Kidney epithelial cell (primary cell): Measurements from ENCODE around the gene UCP2. TPM values are rescaled to one million over a fixed set of nuclear protein-coding genes. Genes with fewer than 3 reads are reported as not detected.

Source experiments
- DNase-seq: peaks from one replicate; pipeline ENCODE4 v3.0.0-alpha.2; 2010; ENCODE audit warnings: low read depth
- H3K27me3 ChIP-seq: 2 replicates; pipeline ENCODE4 v1.6.0; 2011; ENCODE audit warnings: low read length; ENCODE audit not compliant: control insufficient read depth, insufficient read depth
- H3K36me3 ChIP-seq: 2 replicates; pipeline ENCODE4 v1.5.1; 2011; ENCODE audit warnings: low read length; ENCODE audit not compliant: control insufficient read depth, insufficient read depth
- H3K4me3 ChIP-seq: 2 replicates; pipeline ENCODE4 v1.5.1; 2011; ENCODE audit warnings: low read depth, mild to moderate bottlenecking, control low read depth, low read length
- CTCF ChIP-seq: IDR thresholded peaks from 2 replicates; pipeline ENCODE4 v1.5.1; 2011; ENCODE audit warnings: mild to moderate bottlenecking, moderate library complexity, low read length, control low read depth, inconsistent platforms; ENCODE audit not compliant: insufficient read depth, poor library complexity, severe bottlenecking
- total RNA-seq: library from RNA; depleted of rRNA; stranded (reverse); fragments of >200 nt; gene quantifications from 2 replicates; pipeline ENCODE4 v1.2.3, GENCODE V29; 2015

The UCP2 gene
- total RNA-seq, 1 donor from 2014 or later = 13.0 TPM

GRCh38 chr11:74018331-74019005, 35.8 kb upstream of the UCP2 start:
- no peaks in the 10 kb centered on the region for H3K36me3 ChIP-seq
- no peak for DNase-seq
- no peak overlapping the region for H3K4me3 ChIP-seq
- no peak for TF ChIP-seq CTCF
- H3K27me3 ChIP-seq = no peaks in the 10 kb centered on the region

GRCh38 chr11:74017631-74018030, 35.0 kb upstream of the UCP2 start:
- DNase-seq = no peak
- Histone ChIP-seq H3K27me3 (no peaks in the 10 kb centered on the region), H3K4me3 (no peak overlapping the region), H3K36me3 (no peaks in the 10 kb centered on the region)
- no peak for TF ChIP-seq CTCF

- no peak for DNase-seq
- Histone ChIP-seq H3K4me3 (no peak overlapping the region), H3K27me3 (no peaks in the 10 kb centered on the region), H3K36me3 (no peaks in the 10 kb centered on the region)
- no peak for TF ChIP-seq CTCF
Observed at GRCh38 chr11:74015919-74016684, 33.5 kb upstream of the UCP2 start.

GRCh38 chr11:74014880-74015279, 32.2 kb upstream of the UCP2 start:
- Histone ChIP-seq H3K4me3 (no peak overlapping the region), H3K36me3 (no peaks in the 10 kb centered on the region), H3K27me3 (no peaks in the 10 kb centered on the region)
- no peak for TF ChIP-seq CTCF
- no peak for DNase-seq

- DNase-seq = no peak
- TF ChIP-seq CTCF = no peak
- Histone ChIP-seq H3K4me3 (no peak overlapping the region), H3K27me3 (no peaks in the 10 kb centered on the region), H3K36me3 (no peaks in the 10 kb centered on the region)
Observed at GRCh38 chr11:74013141-74013540, 30.5 kb upstream of the UCP2 start.
